ENCODE data around the gene PHF2.

GRCh38 chr9:93572221-93572620 is 4.2 kb upstream of the PHF2 start:
- TF ChIP-seq EZH2 (IDR thresholded peaks at IDR 0.05; ENCODE audit: insufficient read depth, poor library complexity, severe bottlenecking) (no peak), EZH2phosphoT487 (IDR thresholded peaks at IDR 0.05; ENCODE audit: insufficient read depth, low read depth) (no peak)
